DOHH2 (cell line): ENCODE measurements around the gene DDAH2.

Source experiments
- H3F3A ChIP-seq: fragments of 200-600 bp; sonication (generic), shearing (Covaris generic); 2 replicates; pipeline ENCODE4 v1.6.0; 2016; ENCODE audit warnings: antibody characterized with exemption, mild to moderate bottlenecking; ENCODE audit not compliant: control insufficient read depth, insufficient read depth
- H3K27ac ChIP-seq: fragments of 200-600 bp; sonication (generic); 2 replicates; pipeline ENCODE4 v1.5.1; 2014; ENCODE audit warnings: low read depth, mild to moderate bottlenecking, low read length, moderate library complexity
- H3K27me3 ChIP-seq: fragments of 200-600 bp; sonication (generic); 2 replicates; pipeline ENCODE4 v1.6.1; 2014; ENCODE audit warnings: mild to moderate bottlenecking, low read length, mixed read lengths; ENCODE audit not compliant: control insufficient read depth
- H3K36me3 ChIP-seq: fragments of 200-600 bp; sonication (generic); 2 replicates; pipeline ENCODE4 v1.6.1; 2014; ENCODE audit warnings: mild to moderate bottlenecking, low read length, moderate library complexity, mixed read lengths; ENCODE audit not compliant: control insufficient read depth
- H3K4me1 ChIP-seq: fragments of 200-600 bp; sonication (generic); 2 replicates; pipeline ENCODE4 v1.6.1; 2014; ENCODE audit warnings: mild to moderate bottlenecking, low read length, mixed read lengths; ENCODE audit not compliant: control insufficient read depth
- H3K4me2 ChIP-seq: fragments of 200-600 bp; sonication (generic); 2 replicates; pipeline ENCODE4 v1.6.0; 2014; ENCODE audit warnings: mild to moderate bottlenecking, low read length, moderate library complexity
- H3K4me3 ChIP-seq: fragments of 200-600 bp; sonication (generic); 2 replicates; pipeline ENCODE4 v1.5.1; 2014; ENCODE audit warnings: mild to moderate bottlenecking, low read length, mixed read lengths
- H3K79me2 ChIP-seq: fragments of 200-600 bp; sonication (generic); 2 replicates; pipeline ENCODE4 v1.6.1; 2014; ENCODE audit warnings: mild to moderate bottlenecking, low read length, mixed read lengths; ENCODE audit not compliant: control insufficient read depth
- H3K9me2 ChIP-seq: fragments of 200-600 bp; sonication (generic); replicated peaks from 2 replicates; pipeline ENCODE4 v1.6.1; 2014; ENCODE audit warnings: mild to moderate bottlenecking, low read length, mixed read lengths; ENCODE audit not compliant: control insufficient read depth
- H3K9me3 ChIP-seq: fragments of 200-600 bp; sonication (generic); 2 replicates; pipeline ENCODE4 v1.6.1; 2014; ENCODE audit warnings: antibody characterized with exemption, low read length, mixed read lengths; ENCODE audit not compliant: control insufficient read depth, insufficient read depth
- H4K20me1 ChIP-seq: fragments of 200-600 bp; sonication (generic); 2 replicates; pipeline ENCODE4 v1.6.0; 2014; ENCODE audit warnings: low read depth, mild to moderate bottlenecking, antibody characterized with exemption, low read length, moderate library complexity; ENCODE audit not compliant: control insufficient read depth, insufficient read depth
- EZH2phosphoT487 ChIP-seq: fragments of 200-600 bp; sonication (generic); IDR thresholded peaks from 2 replicates; pipeline ENCODE4 v1.6.1; 2017; ENCODE audit warnings: borderline replicate concordance, mild to moderate bottlenecking, antibody characterized with exemption, low read length, moderate library complexity, mixed read lengths
- TF ChIP-seq, protein P1 (sequence below): fragments of 200-600 bp; sonication (generic); IDR thresholded peaks from one replicate; pipeline ENCODE4 v1.5.1; 2014; ENCODE audit warnings: antibody characterized with exemption, mild to moderate bottlenecking, low read depth, low read length; ENCODE audit not compliant: poor library complexity, severe bottlenecking

Gene DDAH2

DNA sequence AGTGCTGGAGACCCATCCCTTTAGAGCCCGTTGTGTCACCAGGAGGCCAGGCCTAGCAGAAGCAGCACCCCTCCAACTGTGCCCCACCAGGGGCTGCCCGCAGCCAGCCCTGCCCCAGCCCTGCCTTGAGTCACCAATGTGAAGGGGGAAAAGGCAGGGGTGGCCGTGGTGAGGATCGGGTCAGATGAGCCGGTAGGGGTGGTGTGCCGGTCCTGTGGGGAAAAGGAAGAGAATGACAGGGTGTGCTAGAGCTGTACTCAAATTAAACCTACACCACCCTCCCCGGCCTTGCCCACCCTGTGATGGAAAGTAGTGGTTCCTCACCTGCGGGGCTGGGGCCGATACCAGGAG, 36.4 kb upstream of the DDAH2 start:
- Histone ChIP-seq H3K36me3 (peaks cover 28% of the 10 kb centered on the region), H3K27ac (no peak overlapping the region), H3K9me3 (no peaks in the 10 kb centered on the region), H3K4me2 (no peak overlapping the region), H3K79me2 (no peaks in the 10 kb centered on the region), H3K27me3 (no peaks in the 10 kb centered on the region), H3F3A (no peaks in the 10 kb centered on the region), H4K20me1 (no peaks in the 10 kb centered on the region), H3K4me1 (peaks cover 4% of the 10 kb centered on the region; the same call in 1 of the 2 replicates), H3K4me3 (no peak overlapping the region), H3K9me2 (no peaks in the 10 kb centered on the region)
- no peak for TF ChIP-seq EZH2phosphoT487
- TF ChIP-seq, protein P1, sequence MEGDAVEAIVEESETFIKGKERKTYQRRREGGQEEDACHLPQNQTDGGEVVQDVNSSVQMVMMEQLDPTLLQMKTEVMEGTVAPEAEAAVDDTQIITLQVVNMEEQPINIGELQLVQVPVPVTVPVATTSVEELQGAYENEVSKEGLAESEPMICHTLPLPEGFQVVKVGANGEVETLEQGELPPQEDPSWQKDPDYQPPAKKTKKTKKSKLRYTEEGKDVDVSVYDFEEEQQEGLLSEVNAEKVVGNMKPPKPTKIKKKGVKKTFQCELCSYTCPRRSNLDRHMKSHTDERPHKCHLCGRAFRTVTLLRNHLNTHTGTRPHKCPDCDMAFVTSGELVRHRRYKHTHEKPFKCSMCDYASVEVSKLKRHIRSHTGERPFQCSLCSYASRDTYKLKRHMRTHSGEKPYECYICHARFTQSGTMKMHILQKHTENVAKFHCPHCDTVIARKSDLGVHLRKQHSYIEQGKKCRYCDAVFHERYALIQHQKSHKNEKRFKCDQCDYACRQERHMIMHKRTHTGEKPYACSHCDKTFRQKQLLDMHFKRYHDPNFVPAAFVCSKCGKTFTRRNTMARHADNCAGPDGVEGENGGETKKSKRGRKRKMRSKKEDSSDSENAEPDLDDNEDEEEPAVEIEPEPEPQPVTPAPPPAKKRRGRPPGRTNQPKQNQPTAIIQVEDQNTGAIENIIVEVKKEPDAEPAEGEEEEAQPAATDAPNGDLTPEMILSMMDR: no peak

DNA sequence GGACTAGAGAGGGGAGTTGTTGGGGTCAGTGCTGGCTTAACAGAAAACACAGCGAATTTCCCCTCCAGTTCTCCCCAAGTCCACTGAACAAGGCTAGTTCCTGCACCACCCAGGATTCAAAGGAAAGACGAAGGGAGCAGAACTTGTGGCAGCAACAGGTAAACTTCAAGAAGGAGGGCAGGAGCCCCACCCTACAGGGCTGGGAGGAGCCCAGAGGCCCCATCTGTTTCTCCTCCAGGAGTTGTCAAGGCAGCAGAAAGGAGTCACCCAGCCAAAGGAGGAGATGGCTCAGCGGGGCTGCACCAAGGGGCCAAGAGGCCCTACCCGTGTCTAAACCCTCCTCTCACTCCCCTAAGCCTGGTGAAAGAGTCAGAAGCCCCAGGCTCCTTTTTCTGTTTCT, 35.1 kb upstream of the DDAH2 start:
- Histone ChIP-seq H3K9me3 (no peaks in the 10 kb centered on the region), H3K79me2 (no peaks in the 10 kb centered on the region), H3K9me2 (no peaks in the 10 kb centered on the region), H3K4me2 (no peak overlapping the region), H3K27me3 (no peaks in the 10 kb centered on the region), H3K27ac (no peak overlapping the region), H3K4me3 (no peak overlapping the region), H3K36me3 (peaks cover 41% of the 10 kb centered on the region), H4K20me1 (no peaks in the 10 kb centered on the region), H3K4me1 (peaks cover 4% of the 10 kb centered on the region; the same call in 1 of the 2 replicates), H3F3A (no peaks in the 10 kb centered on the region)
- no peak for TF ChIP-seq EZH2phosphoT487
- TF ChIP-seq, protein P1: no peak

DNA sequence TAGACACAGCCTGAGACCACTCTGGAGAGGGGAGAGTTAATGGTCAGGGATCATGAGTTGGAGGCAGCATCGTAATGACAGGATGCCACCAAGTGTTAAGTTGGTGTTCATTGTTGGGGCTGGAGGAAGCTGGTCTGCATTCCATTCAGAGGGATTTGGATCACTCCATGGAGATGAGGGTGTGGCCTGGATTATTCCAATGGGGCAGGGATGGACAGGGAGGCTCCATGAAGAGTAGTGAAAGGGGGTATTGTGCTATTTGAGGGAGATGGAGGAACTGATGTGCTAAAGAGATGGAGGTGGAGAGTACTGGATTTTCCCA, 34.5 kb upstream of the DDAH2 start:
- H3K36me3 ChIP-seq: peaks cover 47% of the 10 kb centered on the region
- H3K27ac ChIP-seq: no peak overlapping the region

More for the DNA sequence above, 34.5 kb upstream of the DDAH2 start:
- no peaks in the 10 kb centered on the region for H3K9me2 ChIP-seq
- no peaks in the 10 kb centered on the region for H3K27me3 ChIP-seq
- no peak overlapping the region for H3K4me3 ChIP-seq
- H4K20me1 ChIP-seq: no peaks in the 10 kb centered on the region
- no peak overlapping the region for H3K4me2 ChIP-seq
- no peaks in the 10 kb centered on the region for H3K4me1 ChIP-seq
- H3K9me3 ChIP-seq: no peaks in the 10 kb centered on the region
- TF ChIP-seq, protein P1: no peak
- no peak for TF ChIP-seq EZH2phosphoT487
- no peaks in the 10 kb centered on the region for H3K79me2 ChIP-seq
- no peaks in the 10 kb centered on the region for H3F3A ChIP-seq
